ENCODE measurements around the gene CDK19. TPM values are rescaled to one million over a fixed set of nuclear protein-coding genes. Genes with fewer than 3 reads are reported as not detected.
A peak's percentile ranks its signal among the peaks of the same experiment; 100 is the strongest.

Gene CDK19
- total RNA-seq, 1 experiment from 2014 or later, result 7.0 TPM

GRCh38 chr6:110645685-110646418 lies 169.4 kb downstream of the CDK19 start:
- Histone ChIP-seq H2BK5ac (ENCODE audit: insufficient read length, low read length) (no peak overlapping the region), H2BK120ac (ENCODE audit: low read depth, low read length, poor library complexity, severe bottlenecking) (no peak overlapping the region), H4K5ac (ENCODE audit: insufficient read length, low read depth, low read length) (no peak overlapping the region), H4K91ac (ENCODE audit: insufficient read length, low read depth, low read length) (no peak overlapping the region), H3K4me2 (ENCODE audit: insufficient read depth, insufficient read length, low read length) (no peak overlapping the region), H3T11ph (ENCODE audit: low read length) (no peak overlapping the region), H3K27ac (ENCODE audit: insufficient read length, low read depth, low read length) (no peak overlapping the region), H2BK20ac (ENCODE audit: low read depth, low read length, poor library complexity, severe bottlenecking) (no peak overlapping the region), H3K9ac (ENCODE audit: extremely low read depth, insufficient read length, low read length) (no peak overlapping the region), H3K4ac (ENCODE audit: low read depth, low read length) (no peak overlapping the region), H3K23me2 (ENCODE audit: insufficient read length, low read depth, low read length, poor library complexity, severe bottlenecking) (no peaks in the 10 kb centered on the region), H4K20me1 (ENCODE audit: control insufficient read depth, insufficient read depth, insufficient read length) (no peaks in the 10 kb centered on the region), H3K9me3 (ENCODE audit: control insufficient read depth, low read depth, low read length) (no peaks in the 10 kb centered on the region), H2BK15ac (ENCODE audit: low read depth, low read length) (no peak overlapping the region), H2AFZ (ENCODE audit: low read length) (no peak overlapping the region), H3K14ac (ENCODE audit: insufficient read depth, low read length) (no peak overlapping the region; the same call in 1 of the 2 replicates), H3K18ac (ENCODE audit: insufficient read length, low read depth, low read length) (no peak overlapping the region), H3K23ac (ENCODE audit: insufficient read length, low read depth, low read length) (no peak overlapping the region), H2AK5ac (ENCODE audit: insufficient read length, low read length) (no peak overlapping the region), H3K79me2 (ENCODE audit: insufficient read depth, low read length) (no peaks in the 10 kb centered on the region), H3K4me1 (ENCODE audit: insufficient read depth, low read length) (no peaks in the 10 kb centered on the region), H2BK12ac (ENCODE audit: insufficient read length, low read depth, low read length) (no peak overlapping the region), H3K79me1 (ENCODE audit: insufficient read depth, low read depth, low read length, poor library complexity, severe bottlenecking) (no peaks in the 10 kb centered on the region), H3K27me3 (ENCODE audit: insufficient read depth, low read length) (no peaks in the 10 kb centered on the region), H3K56ac (ENCODE audit: insufficient read length, low read depth, low read length) (no peak overlapping the region), H4K8ac (replicated peaks; ENCODE audit: insufficient read length, low read depth, low read length) (no peak overlapping the region)
- peak; percentile 31 for DNase-seq
- H3K27me3 Mint-ChIP-seq (ENCODE audit: low read depth), result no peaks in the 10 kb centered on the region
- H3K36me3 Mint-ChIP-seq (ENCODE audit: insufficient read depth in 1 of 3, low read depth in 3 of 3), result peaks cover 0 to 7% (median 2%) of the 10 kb centered on the region in 3 experiments; a peak in 2 of 7 replicates
- no peak overlapping the region for H3K4me3 Mint-ChIP-seq
- TF ChIP-seq CTCF (conservative IDR thresholded peaks at IDR 0.05), result no peak
- no peak overlapping the region for H3K27ac Mint-ChIP-seq
- H3K4me1 Mint-ChIP-seq, result peaks cover 4 to 7% of the 10 kb centered on the region in 2 experiments
- no CpG with 5 or more reads among the region's 62 CpGs for WGBS (ENCODE audit: extremely low coverage, insufficient read length, low lambda C conversion rate)
- H3K9me3 Mint-ChIP-seq, result no peaks in the 10 kb centered on the region

Measured in H9 (cell line).